ENCODE data around the gene CETN2.

GRCh38 chrX:152824841-152825374 lies 5.6 kb downstream of the CETN2 start:
- TF ChIP-seq POLR2A (IDR thresholded peaks at IDR 0.05) (no peak), CTCF (IDR thresholded peaks at IDR 0.05 in 4 of 5, conservative IDR thresholded peaks at IDR 0.05 in 1 of 5) (no peak)

All from gastrocnemius medialis (tissue), 4 donors.